ENCODE measurements around the gene RAB11FIP4. TPM values are rescaled to one million over a fixed set of nuclear protein-coding genes. Genes with fewer than 3 reads are reported as not detected.

RAB11FIP4 gene
- total RNA-seq, 4 donors from 2014 or later: 9.9 to 23.6 (median 16.1) TPM

DNA sequence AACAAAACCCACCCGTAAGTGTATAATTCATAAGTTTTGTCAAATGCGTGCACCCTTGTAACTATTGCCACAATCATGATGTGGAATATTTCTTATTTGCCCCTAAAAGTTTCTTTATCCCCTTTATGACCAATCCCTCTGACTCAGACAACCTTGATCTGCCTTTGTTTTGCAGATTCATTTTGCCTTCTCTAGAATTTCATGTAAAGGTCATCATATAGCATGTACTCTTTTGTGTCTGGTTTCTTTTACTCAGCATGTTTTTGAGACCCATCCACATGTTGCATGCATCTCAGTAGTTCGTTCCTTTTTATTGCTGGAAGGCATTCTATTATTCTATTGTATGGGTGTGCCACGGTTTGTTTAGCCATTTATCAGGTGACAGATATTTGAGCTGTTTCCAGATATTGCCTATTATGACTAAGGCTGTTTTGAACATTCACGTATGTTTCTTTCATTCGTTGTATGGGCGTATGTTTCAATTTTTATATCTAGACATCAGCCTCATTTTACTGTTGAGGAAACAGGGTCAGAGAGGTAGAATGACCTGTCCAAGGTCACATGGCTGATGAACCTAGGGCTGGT, 192.4 kb downstream of the RAB11FIP4 start:
- Histone ChIP-seq H3K9me3 (no peaks in the 10 kb centered on the region), H3K27ac (no peak overlapping the region), H3K27me3 (no peaks in the 10 kb centered on the region), H3K4me1 (peaks cover 15 to 66% (median 47%) of the 10 kb centered on the region in 3 donors), H3K36me3 (no peaks in the 10 kb centered on the region), H3K4me3 (no peak overlapping the region)
- DNase-seq: no peak
- no peak for TF ChIP-seq POLR2A (IDR thresholded peaks at IDR 0.05)
- TF ChIP-seq, protein P1, sequence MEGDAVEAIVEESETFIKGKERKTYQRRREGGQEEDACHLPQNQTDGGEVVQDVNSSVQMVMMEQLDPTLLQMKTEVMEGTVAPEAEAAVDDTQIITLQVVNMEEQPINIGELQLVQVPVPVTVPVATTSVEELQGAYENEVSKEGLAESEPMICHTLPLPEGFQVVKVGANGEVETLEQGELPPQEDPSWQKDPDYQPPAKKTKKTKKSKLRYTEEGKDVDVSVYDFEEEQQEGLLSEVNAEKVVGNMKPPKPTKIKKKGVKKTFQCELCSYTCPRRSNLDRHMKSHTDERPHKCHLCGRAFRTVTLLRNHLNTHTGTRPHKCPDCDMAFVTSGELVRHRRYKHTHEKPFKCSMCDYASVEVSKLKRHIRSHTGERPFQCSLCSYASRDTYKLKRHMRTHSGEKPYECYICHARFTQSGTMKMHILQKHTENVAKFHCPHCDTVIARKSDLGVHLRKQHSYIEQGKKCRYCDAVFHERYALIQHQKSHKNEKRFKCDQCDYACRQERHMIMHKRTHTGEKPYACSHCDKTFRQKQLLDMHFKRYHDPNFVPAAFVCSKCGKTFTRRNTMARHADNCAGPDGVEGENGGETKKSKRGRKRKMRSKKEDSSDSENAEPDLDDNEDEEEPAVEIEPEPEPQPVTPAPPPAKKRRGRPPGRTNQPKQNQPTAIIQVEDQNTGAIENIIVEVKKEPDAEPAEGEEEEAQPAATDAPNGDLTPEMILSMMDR (IDR thresholded peaks at IDR 0.05): no peak
- WGBS, 2 donors: 45 to 50% methylated on average over 7 of the region's 7 CpGs
- intact Hi-C loops (cut with DNase I): no loop called here

DNA sequence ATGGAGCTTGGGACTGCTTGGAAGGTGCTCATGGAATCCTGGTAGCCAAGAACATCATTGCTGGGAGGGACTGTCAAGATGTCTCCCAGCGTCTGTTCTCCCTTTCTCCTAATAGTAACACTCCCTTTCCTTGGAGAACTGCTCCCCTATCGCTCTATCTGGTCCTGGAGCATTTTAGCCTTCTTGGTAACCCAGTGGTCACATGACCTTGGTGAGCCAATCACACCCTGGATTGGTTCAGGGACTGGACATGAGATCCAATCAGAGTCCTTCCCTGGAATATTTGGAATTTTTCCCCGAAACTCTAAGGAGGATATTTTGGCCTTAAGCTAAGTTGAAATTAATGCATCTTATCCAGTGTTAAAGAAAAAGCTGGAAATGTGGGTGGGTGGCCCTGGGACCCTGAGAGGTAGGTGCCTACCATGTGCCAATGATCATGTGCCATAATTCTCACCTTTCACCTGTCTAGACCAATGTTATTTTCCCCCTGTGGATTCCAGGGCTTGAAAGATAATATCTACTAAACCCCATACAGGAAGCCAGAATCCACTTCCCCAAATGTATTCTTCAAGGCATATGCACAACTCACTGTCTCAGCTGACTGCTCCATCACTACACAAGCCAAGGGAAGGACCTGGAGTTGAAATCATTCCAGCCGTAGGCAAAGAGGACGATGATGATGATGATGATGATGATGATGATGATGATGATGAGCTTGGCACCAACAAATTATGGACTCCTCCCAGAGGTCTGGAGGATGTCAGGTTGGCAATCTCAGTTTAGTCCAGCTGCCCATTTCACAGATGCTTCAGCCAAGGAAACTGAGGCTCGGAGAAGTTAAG, 193.2 kb downstream of the RAB11FIP4 start:
- intact Hi-C loops (cut with DNase I): no loop called here
- 89 to 93% methylated on average over 4 to 6 of the region's 6 CpGs for WGBS, 2 donors
- DNase-seq: no peak
- H3K27me3 ChIP-seq: no peaks in the 10 kb centered on the region
- no peak overlapping the region for H3K27ac ChIP-seq
- no peaks in the 10 kb centered on the region for H3K9me3 ChIP-seq
- H3K36me3 ChIP-seq: no peaks in the 10 kb centered on the region
- TF ChIP-seq POLR2A (IDR thresholded peaks at IDR 0.05): no peak
- TF ChIP-seq, protein P1 (IDR thresholded peaks at IDR 0.05): no peak
- peaks cover 15 to 58% (median 42%) of the 10 kb centered on the region in 3 donors for H3K4me1 ChIP-seq
- no peak overlapping the region for H3K4me3 ChIP-seq

DNA sequence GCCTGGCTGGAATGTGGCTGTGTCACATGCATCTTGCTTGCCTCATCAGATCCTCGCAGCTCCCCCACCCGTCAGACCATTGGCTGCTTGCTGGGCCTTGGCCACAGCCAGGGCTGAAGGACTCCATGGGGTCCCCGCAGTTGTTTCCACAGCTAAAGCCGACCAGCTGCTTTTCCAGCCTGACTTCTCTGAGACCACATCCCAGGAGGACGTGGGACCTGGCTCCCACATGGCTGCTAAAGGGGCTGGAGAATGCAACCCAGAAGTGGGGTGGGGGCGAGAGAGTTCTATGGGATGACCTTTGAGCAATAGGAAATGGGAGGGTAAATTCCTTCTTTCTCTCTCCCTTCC, 193.8 kb downstream of the RAB11FIP4 start:
- H3K4me1 ChIP-seq: peaks cover 15 to 52% (median 36%) of the 10 kb centered on the region in 3 donors

DNA sequence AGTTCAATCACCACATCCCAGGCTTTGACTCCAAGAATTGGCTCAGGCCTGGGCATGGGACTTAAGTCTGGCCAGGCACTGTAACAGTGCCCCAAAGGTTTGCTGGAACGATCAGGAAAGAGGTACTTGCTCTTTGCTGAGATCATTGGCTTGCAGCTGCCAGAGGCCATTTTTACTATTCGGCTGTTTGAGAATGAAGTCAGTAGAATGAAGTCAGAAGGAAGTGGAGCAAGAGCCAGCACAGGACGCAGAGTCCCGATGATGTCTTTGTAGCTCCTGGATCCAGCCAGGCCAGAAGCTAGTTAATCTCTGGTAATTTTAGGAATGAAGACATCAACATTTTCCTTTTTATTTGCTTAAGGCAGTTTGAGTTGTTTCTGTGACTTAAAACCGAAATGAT, 195.5 kb downstream of the RAB11FIP4 start:
- intact Hi-C loops (cut with DNase I): no loop called here
- Histone ChIP-seq H3K27ac (no peak overlapping the region), H3K4me1 (peaks cover 0 to 35% (median 19%) of the 10 kb centered on the region in 3 donors), H3K9me3 (no peaks in the 10 kb centered on the region), H3K27me3 (no peaks in the 10 kb centered on the region), H3K36me3 (peaks cover 0 to 13% (median 0%) of the 10 kb centered on the region in 3 donors), H3K4me3 (no peak overlapping the region)
- TF ChIP-seq POLR2A (IDR thresholded peaks at IDR 0.05): no peak
- TF ChIP-seq, protein P1 (IDR thresholded peaks at IDR 0.05): no peak
- 39 to 46% methylated on average over 5 of the region's 5 CpGs for WGBS, 2 donors
- DNase-seq: no peak

More for the DNA sequence above, 193.8 kb downstream of the RAB11FIP4 start:
- Histone ChIP-seq H3K27ac (no peak overlapping the region), H3K27me3 (no peaks in the 10 kb centered on the region), H3K9me3 (no peaks in the 10 kb centered on the region), H3K36me3 (no peaks in the 10 kb centered on the region), H3K4me3 (no peak overlapping the region)
- TF ChIP-seq POLR2A (IDR thresholded peaks at IDR 0.05): no peak
- TF ChIP-seq, protein P1 (IDR thresholded peaks at IDR 0.05): no peak
- WGBS, 2 donors: 75 to 83% methylated on average over 1 of the region's 6 CpGs
- DNase-seq: no peak
- intact Hi-C loops (cut with DNase I): no loop called here

DNA sequence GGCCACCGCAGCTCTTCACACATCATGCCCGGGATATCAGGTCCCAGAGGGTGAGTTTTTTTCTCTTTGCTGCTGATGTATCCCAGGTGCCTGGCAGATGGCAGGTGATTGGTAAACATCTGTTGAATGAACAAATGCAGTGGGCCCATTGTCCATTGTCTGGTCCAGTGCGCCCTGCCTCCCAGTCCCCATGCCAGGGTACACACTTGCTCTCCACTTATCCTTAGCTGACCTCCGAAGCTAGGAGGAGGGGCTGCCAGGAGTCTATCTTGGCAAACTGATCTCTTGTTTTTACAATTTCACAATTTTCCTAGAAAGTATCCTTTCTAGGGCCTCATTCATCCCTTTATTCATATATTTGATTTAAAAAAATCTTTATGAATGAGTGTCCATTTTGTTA, 196.0 kb downstream of the RAB11FIP4 start:
- TF ChIP-seq, protein P1 (IDR thresholded peaks at IDR 0.05): no peak
- no peak for DNase-seq
- peaks cover 0 to 30% (median 14%) of the 10 kb centered on the region in 3 donors for H3K4me1 ChIP-seq
- no peaks in the 10 kb centered on the region for H3K27me3 ChIP-seq
- no peaks in the 10 kb centered on the region for H3K9me3 ChIP-seq
- intact Hi-C loops (cut with DNase I): no loop called here
- 87 to 94% methylated on average over 4 of the region's 4 CpGs for WGBS, 2 donors
- H3K4me3 ChIP-seq: no peak overlapping the region
- peaks cover 0 to 13% (median 0%) of the 10 kb centered on the region in 3 donors for H3K36me3 ChIP-seq
- no peak overlapping the region for H3K27ac ChIP-seq
